ENCODE measurements around the gene NKG7.

DNA sequence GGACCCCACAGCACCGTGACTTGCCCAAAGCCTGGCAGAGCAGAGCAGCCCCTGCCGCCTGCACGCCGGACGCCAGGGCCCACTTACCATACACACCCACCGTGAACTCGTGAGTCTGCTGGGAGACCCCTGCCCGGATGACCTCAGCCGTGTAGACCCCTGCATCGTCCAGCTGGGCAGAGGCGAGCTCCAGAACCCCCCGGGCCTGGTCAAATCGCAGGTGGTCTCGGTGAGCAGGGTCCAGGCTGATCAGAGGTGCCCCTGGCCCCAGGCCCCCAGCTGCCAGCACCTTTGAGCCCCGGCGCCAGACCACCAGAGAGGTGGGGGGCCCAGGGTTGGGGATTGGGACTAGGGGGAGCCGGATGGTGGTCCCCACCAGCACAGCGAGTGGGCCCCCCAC, 31.4 kb downstream of the NKG7 start:
- TF ChIP-seq, protein P1, sequence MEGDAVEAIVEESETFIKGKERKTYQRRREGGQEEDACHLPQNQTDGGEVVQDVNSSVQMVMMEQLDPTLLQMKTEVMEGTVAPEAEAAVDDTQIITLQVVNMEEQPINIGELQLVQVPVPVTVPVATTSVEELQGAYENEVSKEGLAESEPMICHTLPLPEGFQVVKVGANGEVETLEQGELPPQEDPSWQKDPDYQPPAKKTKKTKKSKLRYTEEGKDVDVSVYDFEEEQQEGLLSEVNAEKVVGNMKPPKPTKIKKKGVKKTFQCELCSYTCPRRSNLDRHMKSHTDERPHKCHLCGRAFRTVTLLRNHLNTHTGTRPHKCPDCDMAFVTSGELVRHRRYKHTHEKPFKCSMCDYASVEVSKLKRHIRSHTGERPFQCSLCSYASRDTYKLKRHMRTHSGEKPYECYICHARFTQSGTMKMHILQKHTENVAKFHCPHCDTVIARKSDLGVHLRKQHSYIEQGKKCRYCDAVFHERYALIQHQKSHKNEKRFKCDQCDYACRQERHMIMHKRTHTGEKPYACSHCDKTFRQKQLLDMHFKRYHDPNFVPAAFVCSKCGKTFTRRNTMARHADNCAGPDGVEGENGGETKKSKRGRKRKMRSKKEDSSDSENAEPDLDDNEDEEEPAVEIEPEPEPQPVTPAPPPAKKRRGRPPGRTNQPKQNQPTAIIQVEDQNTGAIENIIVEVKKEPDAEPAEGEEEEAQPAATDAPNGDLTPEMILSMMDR (IDR thresholded peaks at IDR 0.05): no peak
- no peak for TF ChIP-seq POLR2A (IDR thresholded peaks at IDR 0.05)

Data from thyroid gland (tissue), 4 donors.